H9 (cell line): ENCODE data around the gene FAF1. TPM values are rescaled to one million over a fixed set of nuclear protein-coding genes. Genes with fewer than 3 reads are reported as not detected.

Source experiments
- DNase-seq: peaks from one replicate; pipeline ENCODE4 v3.0.0-alpha.2; 2017
- H2AFZ ChIP-seq: one replicate; pipeline ENCODE4 v1.6.1; 2013; ENCODE audit warnings: mild to moderate bottlenecking, low read length, control low read depth, moderate library complexity
- H2AK5ac ChIP-seq: 2 replicates; pipeline ENCODE4 v1.6.1; 2013; ENCODE audit warnings: low read length, control low read depth, mixed read lengths; ENCODE audit not compliant: insufficient read length
- H2BK120ac ChIP-seq: one replicate; pipeline ENCODE4 v1.6.1; 2013; ENCODE audit warnings: low read depth, mild to moderate bottlenecking, low read length, control low read depth, inconsistent platforms; ENCODE audit not compliant: poor library complexity, severe bottlenecking
- H2BK12ac ChIP-seq: 2 replicates; pipeline ENCODE4 v1.6.1; 2013; ENCODE audit warnings: low read length, control low read depth, mixed read lengths, low read depth; ENCODE audit not compliant: insufficient read length
- H2BK15ac ChIP-seq: 2 replicates; pipeline ENCODE4 v1.6.1; 2013; ENCODE audit warnings: low read depth, low read length, control low read depth
- H2BK20ac ChIP-seq: one replicate; pipeline ENCODE4 v1.6.1; 2013; ENCODE audit warnings: low read depth, mild to moderate bottlenecking, low read length, control low read depth, inconsistent platforms; ENCODE audit not compliant: poor library complexity, severe bottlenecking
- H2BK5ac ChIP-seq: 2 replicates; pipeline ENCODE4 v1.6.1; 2013; ENCODE audit warnings: low read length, control low read depth, mixed read lengths; ENCODE audit not compliant: insufficient read length
- H3K14ac ChIP-seq: 2 replicates; pipeline ENCODE4 v1.6.1; 2013; ENCODE audit warnings: low read length, control low read depth; ENCODE audit not compliant: insufficient read depth
- H3K18ac ChIP-seq: 2 replicates; pipeline ENCODE4 v1.6.1; 2013; ENCODE audit warnings: low read depth, mild to moderate bottlenecking, mixed read lengths, low read length, control low read depth; ENCODE audit not compliant: insufficient read length
- H3K23ac ChIP-seq: 2 replicates; pipeline ENCODE4 v1.6.1; 2013; ENCODE audit warnings: low read length, control low read depth, mixed read lengths, low read depth; ENCODE audit not compliant: insufficient read length
- H3K23me2 ChIP-seq: 2 replicates; pipeline ENCODE4 v1.6.1; 2013; ENCODE audit warnings: low read depth, mild to moderate bottlenecking, mixed read lengths, low read length, control low read depth; ENCODE audit not compliant: insufficient read length, poor library complexity, severe bottlenecking
- H3K27ac ChIP-seq: 2 replicates; pipeline ENCODE4 v1.5.1; 2013; ENCODE audit warnings: low read length, control low read depth, mixed read lengths, low read depth; ENCODE audit not compliant: insufficient read length
- H3K27me3 ChIP-seq: 2 replicates; pipeline ENCODE4 v1.6.1; 2013; ENCODE audit warnings: low read length, control low read depth, inconsistent platforms; ENCODE audit not compliant: insufficient read depth
- H3K4ac ChIP-seq: 2 replicates; pipeline ENCODE4 v1.6.1; 2013; ENCODE audit warnings: low read depth, mild to moderate bottlenecking, control low read depth, inconsistent platforms, low read length, moderate library complexity
- H3K4me1 ChIP-seq: 2 replicates; pipeline ENCODE4 v1.6.1; 2013; ENCODE audit warnings: low read length, control low read depth, inconsistent platforms; ENCODE audit not compliant: insufficient read depth
- H3K4me2 ChIP-seq: 2 replicates; pipeline ENCODE4 v1.6.1; 2013; ENCODE audit warnings: low read length, control low read depth, mixed read lengths; ENCODE audit not compliant: insufficient read length, insufficient read depth
- H3K56ac ChIP-seq: 2 replicates; pipeline ENCODE4 v1.6.1; 2013; ENCODE audit warnings: low read depth, mild to moderate bottlenecking, mixed read lengths, low read length, control low read depth; ENCODE audit not compliant: insufficient read length
- H3K79me1 ChIP-seq: 2 replicates; pipeline ENCODE4 v1.6.1; 2013; ENCODE audit warnings: low read depth, mild to moderate bottlenecking, moderate library complexity, low read length, control low read depth, inconsistent platforms; ENCODE audit not compliant: insufficient read depth, poor library complexity, severe bottlenecking
- H3K79me2 ChIP-seq: 2 replicates; pipeline ENCODE4 v1.6.1; 2013; ENCODE audit warnings: low read length, control low read depth, inconsistent platforms; ENCODE audit not compliant: insufficient read depth
- H3K9ac ChIP-seq: 2 replicates; pipeline ENCODE4 v1.6.1; 2013; ENCODE audit warnings: low read length, control low read depth, mixed read lengths; ENCODE audit not compliant: insufficient read length; ENCODE audit errors: extremely low read depth
- H3K9me3 ChIP-seq: one replicate; pipeline ENCODE4 v1.6.1; 2013; ENCODE audit warnings: low read depth, low read length, inconsistent platforms; ENCODE audit not compliant: control insufficient read depth
- H3T11ph ChIP-seq: one replicate; pipeline ENCODE4 v1.6.1; 2013; ENCODE audit warnings: mild to moderate bottlenecking, low read length, control low read depth, inconsistent platforms
- H4K20me1 ChIP-seq: one replicate; pipeline ENCODE4 v1.6.1; 2013; ENCODE audit not compliant: control insufficient read depth, insufficient read length, insufficient read depth
- H4K5ac ChIP-seq: 2 replicates; pipeline ENCODE4 v1.6.1; 2013; ENCODE audit warnings: low read depth, mild to moderate bottlenecking, mixed read lengths, low read length, control low read depth; ENCODE audit not compliant: insufficient read length
- H4K8ac ChIP-seq: replicated peaks from 2 replicates; pipeline ENCODE4 v1.6.1; 2013; ENCODE audit warnings: low read length, control low read depth, mixed read lengths, low read depth; ENCODE audit not compliant: insufficient read length
- H4K91ac ChIP-seq: 2 replicates; pipeline ENCODE4 v1.6.1; 2013; ENCODE audit warnings: low read depth, mild to moderate bottlenecking, moderate library complexity, mixed read lengths, low read length, control low read depth; ENCODE audit not compliant: insufficient read length
- H3K27ac Mint-ChIP-seq, 3 experiments: 2 replicates in 2 of 3; 3 replicates in 1 of 3; pipeline ENCODE4 v1.8.0; 2020 to 2021; ENCODE audit warnings: mixed read lengths in 3 of 3, mild to moderate bottlenecking in 1 of 3, moderate library complexity in 1 of 3
- H3K27me3 Mint-ChIP-seq: 2 replicates; pipeline ENCODE4 v1.8.0; 2021; ENCODE audit warnings: low read depth, mild to moderate bottlenecking, moderate library complexity, mixed read lengths
- H3K36me3 Mint-ChIP-seq, 3 experiments: 2 replicates in 2 of 3; 3 replicates in 1 of 3; pipeline ENCODE4 v1.8.0; 2020 to 2021; ENCODE audit warnings: low read depth in 3 of 3, mixed read lengths in 3 of 3; ENCODE audit not compliant: insufficient read depth in 1 of 3
- H3K4me1 Mint-ChIP-seq, 2 experiments: 2 replicates each; pipeline ENCODE4 v1.8.0; 2020; ENCODE audit warnings: mixed read lengths in 2 of 2
- H3K4me3 Mint-ChIP-seq, 2 experiments: 2 replicates in 1 of 2; 3 replicates in 1 of 2; pipeline ENCODE4 v1.8.0; 2020 to 2021; ENCODE audit warnings: mild to moderate bottlenecking in 2 of 2, mixed read lengths in 2 of 2, moderate library complexity in 1 of 2
- H3K9me3 Mint-ChIP-seq, 2 experiments: 2 replicates in 1 of 2; 3 replicates in 1 of 2; pipeline ENCODE4 v1.8.0; 2020; ENCODE audit warnings: mild to moderate bottlenecking in 2 of 2, mixed read lengths in 2 of 2, moderate library complexity in 1 of 2
- CTCF ChIP-seq: fragments of 200-600 bp; sonication (generic); conservative IDR thresholded peaks from 3 replicates; pipeline ENCODE4 v1.8.0; 2021; ENCODE audit warnings: antibody characterized with exemption, mild to moderate bottlenecking
- WGBS: extraction: QIAGEN DNeasy Blood & Tissue Kit; methylation state at CpG from one replicate; pipeline ENCODE4 v1.1.7; 2013; ENCODE audit warnings: missing lambda C conversion rate, low lambda C conversion rate, mixed read lengths; ENCODE audit not compliant: insufficient read length; ENCODE audit errors: extremely low coverage; 5-methylcytosine and 5-hydroxymethylcytosine counted together
- total RNA-seq: library from RNA; stranded (reverse); gene quantifications from 2 replicates; pipeline ENCODE4 v1.2.1, GENCODE V29; 2021

FAF1 gene
- total RNA-seq, 1 experiment from 2014 or later, result 60.8 TPM

GRCh38 chr1:50471967-50472366 lies 488.1 kb downstream of the FAF1 start:
- Histone ChIP-seq H4K20me1 (no peaks in the 10 kb centered on the region), H3K18ac (no peak overlapping the region), H3K27me3 (no peaks in the 10 kb centered on the region), H4K91ac (no peak overlapping the region), H2BK5ac (no peak overlapping the region), H3K23ac (no peak overlapping the region), H3K79me1 (no peaks in the 10 kb centered on the region), H3K4ac (no peak overlapping the region), H3K9me3 (no peaks in the 10 kb centered on the region), H4K5ac (no peak overlapping the region), H2BK20ac (no peak overlapping the region), H3K23me2 (no peaks in the 10 kb centered on the region), H4K8ac (no peak overlapping the region), H3K9ac (no peak overlapping the region), H3K4me2 (no peak overlapping the region), H2AK5ac (no peak overlapping the region), H2AFZ (no peak overlapping the region), H3T11ph (no peak overlapping the region), H2BK12ac (no peak overlapping the region), H2BK120ac (no peak overlapping the region), H3K4me1 (no peaks in the 10 kb centered on the region; the same call in 1 of the 2 replicates), H3K27ac (no peak overlapping the region), H3K79me2 (no peaks in the 10 kb centered on the region), H3K14ac (no peak overlapping the region), H3K56ac (no peak overlapping the region), H2BK15ac (no peak overlapping the region)
- no peaks in the 10 kb centered on the region for H3K27me3 Mint-ChIP-seq
- peaks cover 24 to 33% of the 10 kb centered on the region in 2 experiments for H3K4me1 Mint-ChIP-seq
- peak; percentile 27; the same call in 2 of the 3 replicates for TF ChIP-seq CTCF
- no peaks in the 10 kb centered on the region for H3K9me3 Mint-ChIP-seq
- DNase-seq, result no peak
- WGBS, result 100% methylated on average over 1 of the region's 3 CpGs
- no peak overlapping the region for H3K4me3 Mint-ChIP-seq
- H3K27ac Mint-ChIP-seq, result peak overlapping the region in 1 of 3 experiments; percentile 8; a peak in 1 of 7 replicates
- H3K36me3 Mint-ChIP-seq, result no peaks in the 10 kb centered on the region; a peak in 1 of 7 replicates
